Endothelial cell of umbilical vein (primary cell): ENCODE data around the gene ZNF507. TPM values are rescaled to one million over a fixed set of nuclear protein-coding genes. Genes with fewer than 3 reads are reported as not detected.

Source experiments
- BruUV-seq: library from RNA; stranded (reverse); fragments of 400-500 nt; replicated peaks from 2 replicates; lab custom pipeline; 2021; lab: Mats Ljungman, UMichigan
- CTCF ChIA-PET: fragments of 300-600, 350-600 bp; sonication (Branson Sonifier 250); formaldehyde crosslinking; loops from one replicate; lab custom pipeline; 2021; ENCODE audit warnings: antibody characterized with exemption, inconsistent platforms; lab: Charles Lee
- POLR2A ChIA-PET: fragments of 300-600, 350-600 bp; sonication (Branson Sonifier 250); formaldehyde crosslinking; loops from one replicate; lab custom pipeline; 2021; ENCODE audit warnings: antibody characterized with exemption, inconsistent platforms; lab: Charles Lee
- DNase-seq: peaks from one replicate; pipeline ENCODE4 v3.0.0-alpha.2; 2011; ENCODE audit warnings: low read depth, low spot score
- FAIRE-seq: peaks from 2 replicates; lab custom pipeline; 2011; peaks lifted over from hg19 to GRCh38; lab: Jason Lieb, UNC
- H2AFZ ChIP-seq: 2 replicates; pipeline ENCODE4 v1.6.0; 2012; ENCODE audit warnings: low read depth, low read length, control low read depth, inconsistent platforms
- H3K27ac ChIP-seq: 2 replicates; pipeline ENCODE4 v1.5.1; 2011; ENCODE audit warnings: low read depth, mild to moderate bottlenecking, control low read depth, low read length, moderate library complexity; ENCODE audit not compliant: insufficient read depth
- H3K27me3 ChIP-seq, 2 experiments: 2 replicates each; pipeline versions ENCODE4 v1.6.0 to v1.6.1; 2011; ENCODE audit warnings: low read length in 2 of 2, mixed read lengths in 1 of 2; ENCODE audit not compliant: control insufficient read depth in 2 of 2, insufficient read depth in 2 of 2
- H3K36me3 ChIP-seq, 2 experiments: 2 replicates in 1 of 2; 3 replicates in 1 of 2; pipeline ENCODE4 v1.5.1; 2011; ENCODE audit warnings: low read length in 2 of 2, mild to moderate bottlenecking in 1 of 2, moderate library complexity in 1 of 2; ENCODE audit not compliant: control insufficient read depth in 2 of 2, insufficient read depth in 2 of 2; ENCODE audit errors: extremely low read depth in 1 of 2
- H3K4me1 ChIP-seq: 3 replicates; pipeline ENCODE4 v1.5.1; 2011; ENCODE audit warnings: mild to moderate bottlenecking, low read length; ENCODE audit not compliant: control insufficient read depth, insufficient read depth; ENCODE audit errors: extremely low read depth
- H3K4me2 ChIP-seq: 2 replicates; pipeline ENCODE4 v1.6.1; 2011; ENCODE audit warnings: low read length, control low read depth, mixed read lengths; ENCODE audit not compliant: insufficient read depth
- H3K4me3 ChIP-seq, 3 experiments: fragments of 200-600 bp in 1 of 3; sonication (generic), shearing (Covaris generic) in 1 of 3; replicated peaks in 1 of 3; 2 replicates each; pipeline ENCODE4 v1.5.1; 2011 to 2016; ENCODE audit warnings: control low read depth in 3 of 3, low read length in 3 of 3, mild to moderate bottlenecking in 2 of 3, inconsistent platforms in 1 of 3, low read depth in 1 of 3, moderate library complexity in 1 of 3; ENCODE audit not compliant: insufficient read depth in 1 of 3
- H3K79me2 ChIP-seq: 2 replicates; pipeline ENCODE4 v1.6.0; 2012; ENCODE audit warnings: low read length, inconsistent platforms; ENCODE audit not compliant: control insufficient read depth, insufficient read depth
- H3K9ac ChIP-seq: replicated peaks from 2 replicates; pipeline ENCODE3; 2011; ENCODE audit warnings: low read length, control low read depth; ENCODE audit not compliant: insufficient read depth; ENCODE audit errors: extremely low read depth
- H3K9me1 ChIP-seq: replicated peaks from 3 replicates; pipeline ENCODE4 v1.6.0; 2011; ENCODE audit warnings: mild to moderate bottlenecking, low read length; ENCODE audit not compliant: control insufficient read depth, insufficient read depth; ENCODE audit errors: extremely low read depth
- H3K9me3 ChIP-seq: replicated peaks from 2 replicates; pipeline ENCODE4 v1.5.1; 2012; ENCODE audit warnings: low read length, inconsistent platforms; ENCODE audit not compliant: control insufficient read depth, insufficient read depth
- H4K20me1 ChIP-seq: replicated peaks from 2 replicates; pipeline ENCODE3; 2011; ENCODE audit warnings: mild to moderate bottlenecking, low read length; ENCODE audit not compliant: control insufficient read depth, insufficient read depth; ENCODE audit errors: extremely low read depth
- EZH2 ChIP-seq: IDR thresholded peaks from 2 replicates; pipeline ENCODE4 v1.6.1; 2012; ENCODE audit warnings: borderline replicate concordance, low read depth, mild to moderate bottlenecking, moderate library complexity, low read length, inconsistent platforms; ENCODE audit not compliant: severe bottlenecking
- FOS ChIP-seq: IDR thresholded peaks from 2 replicates; pipeline ENCODE4 v1.6.1; 2011; ENCODE audit warnings: mild to moderate bottlenecking, low read length, moderate library complexity, borderline replicate concordance; ENCODE audit not compliant: insufficient read depth
- GATA2 ChIP-seq: IDR thresholded peaks from 2 replicates; pipeline ENCODE4 v1.7.0; 2011; ENCODE audit warnings: low read depth, mild to moderate bottlenecking, moderate library complexity, mixed read lengths, low read length; ENCODE audit not compliant: insufficient read length, insufficient read depth
- JUN ChIP-seq: IDR thresholded peaks from 2 replicates; pipeline ENCODE4 v1.6.1; 2011; ENCODE audit warnings: borderline replicate concordance, low read depth; ENCODE audit not compliant: insufficient read length, insufficient read depth
- MYC ChIP-seq: IDR thresholded peaks from one replicate; pipeline ENCODE4 v1.6.1; 2011; ENCODE audit warnings: mild to moderate bottlenecking, low read depth, low read length
- POLR2A ChIP-seq: IDR thresholded peaks from 2 replicates; pipeline ENCODE4 v1.6.1; 2012; ENCODE audit warnings: low read depth, mild to moderate bottlenecking, control low read depth, low read length
- POLR2AphosphoS5 ChIP-seq: IDR thresholded peaks from 2 replicates; pipeline ENCODE4 v1.6.1; 2012; ENCODE audit warnings: low read depth, mild to moderate bottlenecking, control low read depth, low read length, moderate library complexity; ENCODE audit not compliant: insufficient read depth
- dilution Hi-C: fragments of 300-500 bp; cut with MboI; formaldehyde crosslinking; loops from one replicate; pipeline ENCODE4 v1.15.0; 2019; ENCODE audit warnings: low sequenced_read_pairs; ENCODE audit not compliant: extremely low pct_ligation_motif_present
- intact Hi-C: fragments of 100-400 bp; cut with micrococcal nuclease; formaldehyde crosslinking; loops from one replicate; pipeline ENCODE4 v1.10.0; 2022
- polyA plus RNA-seq, 4 experiments: library from polyadenylated mRNA; depleted of rRNA in 3 of 4; stranded (reverse) in 3 of 4; unstranded in 1 of 4; fragments of >200 nt; gene quantifications; 2 replicates each; pipeline versions ENCODE4 v1.2.1 to v1.2.3, GENCODE V29; 2011 to 2012; ENCODE audit warnings: missing spikeins in 1 of 4
- total RNA-seq: library from RNA; stranded (reverse); gene quantifications from 2 replicates; pipeline ENCODE4 v1.2.3, GENCODE V29; 2021
- TF ChIP-seq, protein P1 (sequence below), 2 donors: IDR thresholded peaks; 1 replicate in 1 of 2; 2 replicates in 1 of 2; pipeline ENCODE4 v1.5.1; 2011; ENCODE audit warnings: low read length in 2 of 2, mild to moderate bottlenecking in 2 of 2, moderate library complexity in 2 of 2, control low read depth in 1 of 2, inconsistent platforms in 1 of 2, low read depth in 1 of 2; ENCODE audit not compliant: insufficient read depth in 1 of 2; ENCODE audit errors: extremely low read depth in 1 of 2
- TF ChIP-seq, protein P2 (sequence below): IDR thresholded peaks from 2 replicates; pipeline ENCODE4 v1.6.1; 2011; ENCODE audit not compliant: insufficient read depth, insufficient read length

ZNF507 gene
- total and polyA plus RNA-seq, 2 donors (not counting 3 experiments of a cell fraction or from before 2014, with no cell fraction given) = 6.8 to 23.0 TPM

DNA sequence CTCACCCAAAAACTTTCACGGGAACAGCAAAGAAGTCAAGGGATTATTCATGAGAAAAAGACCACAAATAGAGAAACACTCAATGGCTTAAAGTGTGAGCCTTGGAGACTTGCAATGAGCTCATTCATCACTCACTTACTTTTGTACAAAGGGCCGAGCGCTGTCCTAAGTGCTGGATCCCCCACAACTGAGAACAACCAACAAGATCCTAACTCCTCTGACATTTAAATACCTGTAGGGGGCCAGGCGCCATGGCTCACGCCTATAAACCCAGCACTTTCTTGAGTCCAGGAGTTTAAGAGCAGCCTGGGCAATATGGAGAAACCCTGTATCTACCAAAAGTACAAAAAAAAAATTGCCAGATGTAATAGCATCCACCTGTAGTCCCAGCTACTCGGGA lies 29.4 kb upstream of the ZNF507 start:
- no peaks in the 10 kb centered on the region for H3K36me3 ChIP-seq
- no TSS peak for BruUV-seq
- no peaks in the 10 kb centered on the region for H3K9me1 ChIP-seq
- intact Hi-C loops = no loop called here
- H3K4me2 ChIP-seq = no peak overlapping the region
- no peaks in the 10 kb centered on the region for H3K79me2 ChIP-seq
- dilution Hi-C loops = no loop called here
- TF ChIP-seq POLR2AphosphoS5 (no peak), POLR2A (no peak), EZH2 (no peak), GATA2 (no peak), MYC (no peak), FOS (no peak), JUN (no peak)
- TF ChIP-seq, protein P1, sequence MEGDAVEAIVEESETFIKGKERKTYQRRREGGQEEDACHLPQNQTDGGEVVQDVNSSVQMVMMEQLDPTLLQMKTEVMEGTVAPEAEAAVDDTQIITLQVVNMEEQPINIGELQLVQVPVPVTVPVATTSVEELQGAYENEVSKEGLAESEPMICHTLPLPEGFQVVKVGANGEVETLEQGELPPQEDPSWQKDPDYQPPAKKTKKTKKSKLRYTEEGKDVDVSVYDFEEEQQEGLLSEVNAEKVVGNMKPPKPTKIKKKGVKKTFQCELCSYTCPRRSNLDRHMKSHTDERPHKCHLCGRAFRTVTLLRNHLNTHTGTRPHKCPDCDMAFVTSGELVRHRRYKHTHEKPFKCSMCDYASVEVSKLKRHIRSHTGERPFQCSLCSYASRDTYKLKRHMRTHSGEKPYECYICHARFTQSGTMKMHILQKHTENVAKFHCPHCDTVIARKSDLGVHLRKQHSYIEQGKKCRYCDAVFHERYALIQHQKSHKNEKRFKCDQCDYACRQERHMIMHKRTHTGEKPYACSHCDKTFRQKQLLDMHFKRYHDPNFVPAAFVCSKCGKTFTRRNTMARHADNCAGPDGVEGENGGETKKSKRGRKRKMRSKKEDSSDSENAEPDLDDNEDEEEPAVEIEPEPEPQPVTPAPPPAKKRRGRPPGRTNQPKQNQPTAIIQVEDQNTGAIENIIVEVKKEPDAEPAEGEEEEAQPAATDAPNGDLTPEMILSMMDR (IDR thresholded peaks at IDR 0.05; ENCODE audit: extremely low read depth in 1 of 2, insufficient read depth in 1 of 2, low read depth in 1 of 2, low read length in 2 of 2) = no peak
- TF ChIP-seq, protein P2, sequence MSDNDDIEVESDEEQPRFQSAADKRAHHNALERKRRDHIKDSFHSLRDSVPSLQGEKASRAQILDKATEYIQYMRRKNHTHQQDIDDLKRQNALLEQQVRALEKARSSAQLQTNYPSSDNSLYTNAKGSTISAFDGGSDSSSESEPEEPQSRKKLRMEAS = no peak
- no peak overlapping the region for H3K27ac ChIP-seq
- CTCF ChIA-PET = interaction anchor here (0.6 to 1.2 kb wide), 3 partner anchors 14 to 1634 kb away, joined by 3 read pairs; no protein-coding TSS in a partner anchor
- DNase-seq (no peak), FAIRE-seq (no peak)
- POLR2A ChIA-PET = no interaction called here
- no peak overlapping the region for H2AFZ ChIP-seq
- H3K4me3 ChIP-seq = no peak overlapping the region
- H4K20me1 ChIP-seq = no peaks in the 10 kb centered on the region
- no peaks in the 10 kb centered on the region for H3K27me3 ChIP-seq
- no peaks in the 10 kb centered on the region for H3K9me3 ChIP-seq
- H3K9ac ChIP-seq = no peak overlapping the region
- no peaks in the 10 kb centered on the region for H3K4me1 ChIP-seq
